ENCODE data around the gene FAM209A.
"Not testable (repeated sequence)": the region's sequence is repeated elsewhere in the genome, so short reads cannot be mapped to it uniquely, and the experiment has no call there.

The FAM209A gene

DNA sequence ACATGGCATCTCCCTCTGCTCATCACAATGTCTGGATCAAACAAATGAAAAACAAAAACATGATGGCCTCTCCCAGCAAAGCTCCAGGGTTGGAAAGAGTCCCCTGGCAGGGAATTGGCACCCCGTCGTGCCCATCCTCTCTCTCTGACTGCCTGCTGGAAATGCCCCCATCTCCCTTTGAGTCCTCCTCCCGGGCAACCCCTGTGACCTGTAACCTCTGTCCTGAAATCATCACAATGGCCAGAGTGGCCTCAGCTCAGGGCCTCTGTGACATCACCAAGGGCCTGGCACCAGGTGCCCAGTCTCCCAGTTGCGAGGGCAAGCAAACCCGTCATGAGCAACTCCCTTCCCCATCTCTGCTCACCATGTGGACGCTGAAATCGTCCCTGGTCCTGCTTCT lies at the start of gene FAM209A:
FAM209A (plus strand) TSS at position 301 of the 400 bp plus-strand sequence; CDS start at position 366, 65 bp downstream.
- FAIRE-seq, result not testable (repeated sequence)

DNA sequence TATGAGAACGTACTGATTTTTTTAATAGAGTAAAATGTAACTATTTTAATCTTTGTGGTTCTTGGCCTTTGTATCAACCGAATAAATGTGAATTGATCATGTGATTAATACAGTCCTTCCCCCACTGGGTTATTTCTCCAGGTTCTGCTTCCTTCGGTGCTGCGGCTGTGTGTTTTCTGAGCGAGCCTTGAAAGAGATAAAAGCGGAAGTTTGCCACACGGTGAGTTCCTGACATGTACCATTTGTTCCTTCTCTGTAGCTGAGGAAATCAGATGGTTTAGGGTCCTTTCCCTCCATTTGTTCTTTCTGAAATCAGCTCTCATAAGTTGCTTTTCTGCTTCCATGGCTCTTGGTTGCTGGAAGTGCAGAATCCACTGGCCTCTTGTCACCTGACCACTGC lies 40.6 kb upstream of the FAM209A start:
- FAIRE-seq, result no peak

GRCh38 chr20:56487216-56487615 lies 37.3 kb upstream of the FAM209A start:
- FAIRE-seq, result no peak

GRCh38 chr20:56488566-56488965 lies 36.0 kb upstream of the FAM209A start:
- FAIRE-seq, result no peak

DNA sequence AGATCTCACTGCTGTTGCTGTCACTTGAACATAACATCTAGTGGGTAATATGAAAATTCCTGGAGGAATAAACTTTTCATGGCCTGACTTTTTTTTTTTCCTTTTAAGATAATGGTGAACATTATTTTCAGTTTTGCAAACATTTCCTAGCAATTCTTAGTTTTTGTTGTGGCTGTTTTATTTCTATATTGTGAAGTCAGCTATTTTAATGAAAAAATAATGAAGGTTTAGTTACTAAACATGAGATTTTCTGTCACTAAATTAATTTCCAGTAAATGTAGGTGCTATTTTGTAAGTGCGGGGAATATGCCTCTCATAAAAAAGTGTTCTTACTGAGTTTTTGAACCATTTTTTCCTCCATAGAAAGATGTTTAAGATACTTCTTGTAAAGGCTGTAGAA lies 23.4 kb upstream of the FAM209A start:
- no peak for FAIRE-seq

DNA sequence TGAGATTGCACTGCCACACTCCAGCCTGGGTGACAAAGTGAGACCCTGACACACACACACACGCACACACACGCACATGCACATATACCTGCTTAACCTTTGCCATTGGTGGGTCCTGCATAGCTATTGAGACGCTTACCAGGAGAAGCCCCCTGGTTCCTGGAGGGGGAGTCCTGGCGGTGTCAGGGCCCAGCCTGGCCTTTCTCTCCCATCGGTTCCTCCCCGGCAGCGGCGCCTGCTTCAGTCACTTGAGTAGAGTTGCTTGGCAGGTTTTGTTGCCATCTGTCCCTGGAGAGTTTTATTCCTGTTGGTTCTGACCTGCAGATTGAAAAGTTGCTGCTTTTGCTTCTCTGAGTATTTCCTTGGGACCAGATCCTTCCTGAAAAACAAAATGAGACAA lies 20.6 kb upstream of the FAM209A start:
- no peak for FAIRE-seq

GRCh38 chr20:56504373-56505005 lies 20.1 kb upstream of the FAM209A start:
- no peak for FAIRE-seq

- no peak for FAIRE-seq
Measured at GRCh38 chr20:56506103-56506502, 18.4 kb upstream of the FAM209A start.

- FAIRE-seq, result no peak
Measured at GRCh38 chr20:56511926-56512325, 12.6 kb upstream of the FAM209A start.

- FAIRE-seq, result no peak
Measured at GRCh38 chr20:56513161-56514150, 11.1 kb upstream of the FAM209A start.

- FAIRE-seq, result no peak
Measured at GRCh38 chr20:56516631-56517030, 7.9 kb upstream of the FAM209A start.

DNA sequence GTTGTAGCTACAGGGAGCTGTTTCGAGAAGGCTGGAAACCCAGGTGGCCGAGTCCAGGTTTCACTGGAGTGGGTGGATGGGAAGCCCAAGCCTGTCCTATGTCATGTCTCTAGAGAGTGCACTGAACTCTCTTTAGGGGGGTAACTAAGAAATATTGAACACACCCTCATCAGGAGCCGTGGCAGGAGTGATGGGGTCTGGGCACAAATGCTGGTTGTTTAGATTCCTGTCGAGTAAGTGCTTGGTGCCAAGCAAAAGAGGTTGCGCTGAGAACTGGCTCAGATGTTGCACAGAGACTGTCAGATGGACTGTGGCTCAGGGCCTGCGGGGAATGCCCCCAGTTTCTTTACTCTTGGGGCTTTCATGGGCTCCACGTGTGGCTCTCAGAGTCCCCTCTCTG lies 7.3 kb upstream of the FAM209A start:
- FAIRE-seq, result no peak

DNA sequence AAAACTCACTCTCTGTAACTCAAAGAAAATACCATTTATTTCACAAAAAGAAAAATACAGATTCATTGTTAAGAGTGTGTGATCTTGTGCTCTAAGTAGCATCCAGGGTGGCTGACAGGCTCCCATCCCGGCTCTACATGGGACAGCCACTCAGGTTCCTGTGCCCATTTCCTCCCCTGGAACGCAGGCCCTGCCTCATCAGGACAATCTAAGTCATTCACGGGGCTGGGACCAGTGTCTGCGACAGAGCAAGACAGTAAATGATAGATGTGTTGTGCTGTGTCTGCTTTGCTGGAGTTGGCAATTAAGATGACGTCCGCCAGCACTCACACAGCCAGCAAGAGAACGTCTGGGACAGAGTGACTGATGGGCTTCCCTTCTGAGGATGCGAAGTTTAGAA lies 6.9 kb upstream of the FAM209A start:
- FAIRE-seq, result no peak

DNA sequence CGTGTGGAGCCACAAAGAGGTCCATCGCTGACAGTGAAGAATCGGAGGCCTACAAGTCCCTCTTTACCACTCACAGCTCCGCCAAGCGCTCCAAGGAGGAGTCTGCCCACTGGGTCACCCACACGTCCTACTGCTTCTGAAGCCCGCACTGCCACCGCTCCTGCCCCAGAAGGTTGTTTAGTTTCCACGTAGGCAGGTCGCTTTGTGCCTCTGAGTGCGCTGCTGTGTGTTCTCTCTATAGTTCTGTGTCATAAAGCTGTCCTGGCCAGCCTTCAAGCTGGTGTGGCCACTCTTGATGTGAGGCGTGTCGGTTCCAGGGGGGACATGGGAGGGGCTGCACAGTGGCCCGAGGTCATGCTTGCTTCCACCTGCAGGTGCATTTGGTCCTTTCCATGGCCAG lies 6.4 kb upstream of the FAM209A start:
- FAIRE-seq, result no peak

DNA sequence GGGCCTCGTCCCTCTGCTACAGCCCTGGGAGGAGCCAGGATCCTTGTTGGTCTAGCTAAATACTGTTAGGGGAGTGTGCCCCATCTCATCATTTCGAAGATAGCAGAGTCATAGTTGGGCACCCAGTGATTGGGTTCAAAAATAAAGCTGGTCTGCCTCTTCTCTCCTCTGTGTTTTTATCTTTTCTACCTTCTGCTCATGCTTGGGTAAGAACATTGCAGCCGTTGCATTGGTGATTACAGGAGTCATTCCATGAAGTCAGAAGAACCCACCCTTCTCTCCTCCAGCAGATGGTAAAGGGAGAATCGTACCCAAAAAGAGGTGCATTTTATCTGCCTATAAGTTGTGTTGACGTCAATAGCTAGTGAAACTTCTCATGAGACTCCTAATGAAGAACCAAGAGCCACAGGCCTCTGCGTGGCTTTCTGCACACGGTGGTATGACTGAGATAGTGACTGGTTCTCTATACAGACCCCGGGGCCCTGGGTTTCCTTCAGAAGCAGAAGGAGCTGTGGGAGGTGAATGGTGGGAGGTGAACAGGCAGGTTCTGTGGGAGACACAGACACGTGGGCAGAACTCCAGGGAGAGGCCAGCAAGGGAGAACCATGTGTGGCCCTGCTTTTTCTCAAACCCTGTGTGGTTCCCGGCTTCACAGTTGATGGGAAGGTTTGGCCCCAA lies 5.7 kb upstream of the FAM209A start:
- FAIRE-seq, result no peak

DNA sequence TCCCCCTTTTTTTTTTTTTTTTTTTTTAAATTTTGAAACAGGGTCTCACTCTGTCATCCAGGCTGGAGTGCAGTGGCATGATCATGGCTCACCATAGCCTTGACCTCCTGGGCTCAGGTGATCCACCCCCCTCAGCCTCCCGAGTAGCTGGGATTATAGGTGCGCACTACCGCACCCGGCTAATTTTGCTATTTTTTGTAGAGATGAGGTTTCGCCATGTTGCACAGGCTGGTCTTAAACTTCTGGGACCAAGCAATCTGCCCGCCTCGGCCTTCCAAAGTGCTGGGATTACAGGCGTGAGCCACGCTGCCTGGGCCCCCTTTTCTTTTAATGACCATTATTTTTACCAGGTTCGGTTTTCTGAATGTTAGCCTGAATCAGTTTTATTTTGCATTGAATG lies 5.0 kb upstream of the FAM209A start:
- no peak for FAIRE-seq

DNA sequence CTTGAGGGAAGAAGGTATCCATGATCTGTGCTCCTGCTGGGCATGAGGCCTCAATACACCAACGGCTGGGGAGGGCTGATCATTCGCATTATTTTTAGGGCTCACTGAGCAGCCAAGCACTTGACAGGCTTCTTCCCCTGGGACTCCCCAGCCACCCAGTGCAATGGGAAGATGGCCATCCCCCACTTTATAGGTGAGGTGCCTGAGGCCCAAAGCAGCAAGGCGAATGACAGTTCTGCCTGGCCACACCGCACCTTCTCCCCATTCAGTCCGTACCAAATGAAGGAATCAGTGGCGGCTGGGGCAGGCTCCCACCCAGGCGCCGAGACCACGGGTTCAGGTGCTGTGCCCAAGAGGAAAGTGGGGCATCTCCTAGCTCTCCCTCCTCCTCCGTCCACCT lies 4.4 kb upstream of the FAM209A start:
- no peak for FAIRE-seq

DNA sequence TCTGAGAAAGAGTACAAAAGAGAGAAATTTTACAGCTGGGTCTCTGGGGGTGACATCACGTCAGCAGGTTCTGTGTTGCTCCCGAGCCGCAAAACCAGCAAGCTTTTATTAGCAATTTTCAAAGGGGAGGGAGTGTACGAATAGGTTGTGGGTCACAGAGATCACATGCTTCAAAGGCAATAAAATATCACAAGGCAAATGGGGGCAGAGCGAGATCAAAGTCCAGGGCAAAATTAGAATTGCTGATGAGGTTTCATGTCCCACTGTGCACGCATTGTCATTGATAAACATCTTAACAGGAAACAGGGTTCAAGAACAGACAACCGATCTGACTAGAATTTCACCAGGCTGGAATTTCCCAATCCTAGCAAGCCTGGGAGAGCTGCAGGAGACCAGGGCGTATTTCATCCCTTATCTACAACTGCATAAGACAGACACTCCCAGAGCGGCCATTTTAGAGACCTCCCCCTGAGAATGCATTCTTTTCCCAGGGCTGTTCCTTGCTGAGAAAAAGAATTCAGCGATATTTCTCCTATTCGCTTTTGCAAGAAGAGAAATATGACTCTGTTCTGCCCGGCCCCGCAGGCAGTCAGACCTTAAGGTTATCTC lies 3.7 kb upstream of the FAM209A start:
- not testable (repeated sequence) for FAIRE-seq

- FAIRE-seq, result no peak
Measured at GRCh38 chr20:56522311-56522710, 2.2 kb upstream of the FAM209A start.

DNA sequence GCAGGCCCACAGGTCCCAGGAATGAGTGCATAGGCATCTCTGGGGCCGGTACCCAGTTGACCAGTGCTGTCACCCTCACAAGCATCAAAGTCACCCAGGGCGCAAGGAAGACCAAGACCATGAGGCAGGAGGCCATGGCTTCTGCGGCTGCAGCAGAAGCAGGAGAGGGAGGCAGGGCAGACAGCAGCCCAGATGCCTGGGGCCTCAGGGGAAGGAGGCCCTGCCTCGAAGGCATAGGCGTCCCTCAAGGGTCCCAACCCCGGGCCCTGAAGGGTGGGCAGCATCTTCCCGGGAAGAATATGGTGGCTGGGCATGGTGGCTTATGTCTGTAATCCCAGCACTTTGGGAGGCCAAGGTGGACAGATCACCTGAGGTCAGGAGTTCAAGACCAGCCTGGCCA lies 3.0 kb downstream of the FAM209A start:
- no peak for FAIRE-seq

DNA sequence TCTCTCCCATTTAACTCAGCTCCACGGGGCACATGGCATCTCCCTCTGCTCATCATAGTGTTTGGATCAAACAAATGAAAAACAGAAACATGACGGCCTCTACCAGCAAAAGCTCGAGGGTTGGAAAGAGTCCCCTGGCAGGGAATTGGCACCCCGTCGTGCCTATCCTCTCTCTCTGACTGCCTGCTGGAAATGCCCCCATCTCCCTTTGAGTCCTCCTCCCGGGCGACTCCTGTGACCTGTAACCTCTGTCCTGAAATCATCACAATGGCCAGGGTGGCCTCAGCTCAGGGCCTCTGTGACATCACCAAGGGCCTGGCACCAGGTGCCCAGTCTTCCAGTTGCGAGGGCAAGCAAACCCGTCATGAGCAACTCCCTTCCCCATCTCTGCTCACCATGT lies 8.4 kb downstream of the FAM209A start, which contains the start of gene FAM209B:
FAM209B (plus strand) TSS at position 301 of the 400 bp plus-strand sequence; CDS start at position 397, 96 bp downstream.
- FAIRE-seq, result not testable (repeated sequence)

GRCh38 chr20:56537997-56538396 lies 13.5 kb downstream of the FAM209A start:
- FAIRE-seq, result no peak

DNA sequence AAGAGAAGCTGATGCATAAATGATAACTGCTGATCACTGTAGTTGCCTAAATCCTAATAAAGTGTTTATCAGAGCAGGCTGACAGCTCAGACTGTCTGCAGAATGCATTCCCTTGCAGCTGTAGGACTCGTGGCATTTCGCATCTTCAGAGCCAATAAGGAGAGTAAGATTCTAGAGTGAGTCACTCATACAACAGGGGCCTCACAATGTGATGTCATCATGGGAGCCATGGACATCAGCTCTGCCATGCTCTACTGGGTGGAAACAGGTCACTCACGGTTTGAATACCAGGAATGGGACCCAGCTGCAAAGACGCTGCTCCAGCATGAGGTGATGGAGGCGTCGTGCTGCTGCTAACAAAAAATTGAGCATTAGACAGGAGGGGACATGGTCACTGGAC lies 15.9 kb downstream of the FAM209A start:
- FAIRE-seq, result no peak
